GM18499 (cell line): Measurements from ENCODE around the gene PCA3.

Experiments used
- ATAC-seq: cut with Tn5 transposase; IDR thresholded peaks from one replicate; pipeline ENCODE4 v1.9.1; 2021; ENCODE audit warnings: moderate number of reproducible peaks; ENCODE audit not compliant: insufficient read depth, unreplicated experiment

PCA3 gene

DNA sequence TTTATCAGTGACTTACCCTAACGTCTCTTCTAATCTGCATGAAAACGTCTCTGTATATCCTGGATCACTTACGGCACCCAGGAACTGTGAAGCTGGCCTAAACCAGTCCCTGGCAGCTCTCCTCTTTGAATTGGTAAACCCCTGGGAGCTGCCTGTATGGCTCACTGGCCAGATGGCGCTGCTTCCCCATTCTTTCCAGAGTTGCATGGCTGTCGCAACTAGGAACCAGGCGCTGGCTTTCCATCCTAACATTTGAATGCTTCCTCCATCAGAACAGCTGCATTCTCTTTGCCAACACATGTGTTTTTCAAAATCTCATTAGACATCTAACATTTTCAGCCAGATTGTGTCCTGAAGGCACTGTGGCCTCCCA lies 8.0 kb upstream of the PCA3 start:
- no peak for ATAC-seq

DNA sequence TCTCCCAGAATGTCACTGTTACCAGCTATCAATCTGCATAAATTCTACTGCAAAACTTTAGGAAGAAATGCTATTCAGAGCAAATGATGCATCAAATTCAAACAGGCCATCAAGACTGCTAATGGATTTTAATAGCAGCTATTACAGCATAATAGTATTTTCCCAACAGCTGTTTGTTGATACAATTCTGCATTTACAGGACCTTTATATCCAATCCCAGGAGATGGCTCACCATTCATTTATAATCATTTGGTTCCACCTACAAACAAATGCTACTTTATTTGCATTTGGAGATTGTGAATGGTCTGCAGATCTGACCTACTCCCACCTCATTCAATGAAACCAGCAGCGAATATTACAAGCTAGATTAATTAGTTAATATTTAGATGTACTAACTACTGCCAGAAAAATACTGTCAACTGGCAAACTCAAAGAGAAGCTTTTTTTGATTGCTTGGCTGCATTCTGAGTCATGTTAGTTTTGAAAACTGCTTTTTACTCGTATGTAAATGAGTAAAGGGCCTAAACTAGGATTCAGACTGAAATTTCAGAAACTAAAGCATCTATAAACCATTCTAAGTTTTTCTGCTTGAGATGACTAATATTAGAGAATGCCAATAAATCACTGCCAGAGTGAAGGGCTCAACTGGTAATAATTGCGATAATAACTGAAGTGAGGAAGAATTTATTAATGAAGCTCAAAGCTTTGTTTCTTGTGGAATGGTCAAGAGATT lies 7.1 kb upstream of the PCA3 start:
- peak; percentile 37 for ATAC-seq

GRCh38 chr9:76758476-76758875 lies 5.8 kb upstream of the PCA3 start:
- ATAC-seq, result no peak

- ATAC-seq, result no peak
These were observed 4.5 kb upstream of the PCA3 start for GRCh38 chr9:76759732-76760131.

DNA sequence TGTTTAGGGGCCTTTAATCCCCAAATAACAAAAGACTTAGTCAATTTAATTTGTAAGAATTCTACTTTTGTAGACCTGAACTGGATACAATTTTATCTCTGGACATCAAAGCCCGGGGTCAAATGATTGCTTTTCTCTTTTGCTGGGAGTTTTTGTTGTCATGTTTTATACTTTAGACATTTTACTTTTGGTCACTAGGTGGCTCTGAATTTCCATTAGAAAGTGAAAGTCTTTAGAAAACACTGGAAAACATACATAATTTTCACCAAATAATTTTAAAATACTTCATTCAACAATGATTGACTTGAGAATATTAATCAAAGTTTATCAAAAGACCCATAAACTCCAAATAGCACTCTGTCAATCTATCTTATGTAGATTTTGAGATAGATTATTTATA lies 2.8 kb upstream of the PCA3 start:
- ATAC-seq, result no peak

DNA sequence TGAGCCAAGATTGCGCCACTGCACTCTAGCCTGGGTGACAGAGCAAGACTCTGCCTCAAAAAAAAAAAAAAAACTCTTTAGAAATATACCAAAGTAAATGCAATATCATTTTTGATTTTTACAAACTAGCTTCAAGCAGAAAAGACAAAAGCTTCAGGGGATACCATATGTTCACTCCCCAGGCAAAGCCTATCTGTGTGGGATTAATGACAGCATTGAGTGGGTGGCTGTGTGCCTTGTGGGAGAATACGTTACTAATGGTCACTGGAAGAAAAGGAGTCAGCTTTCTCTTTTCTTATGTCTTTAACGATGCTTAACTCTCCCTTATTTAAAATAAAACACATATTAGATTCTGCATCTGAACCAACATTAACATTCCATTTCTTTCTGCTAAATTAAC lies 1.9 kb downstream of the PCA3 start:
- ATAC-seq, result no peak

GRCh38 chr9:76772686-76773445 lies 8.6 kb downstream of the PCA3 start:
- ATAC-seq, result no peak

DNA sequence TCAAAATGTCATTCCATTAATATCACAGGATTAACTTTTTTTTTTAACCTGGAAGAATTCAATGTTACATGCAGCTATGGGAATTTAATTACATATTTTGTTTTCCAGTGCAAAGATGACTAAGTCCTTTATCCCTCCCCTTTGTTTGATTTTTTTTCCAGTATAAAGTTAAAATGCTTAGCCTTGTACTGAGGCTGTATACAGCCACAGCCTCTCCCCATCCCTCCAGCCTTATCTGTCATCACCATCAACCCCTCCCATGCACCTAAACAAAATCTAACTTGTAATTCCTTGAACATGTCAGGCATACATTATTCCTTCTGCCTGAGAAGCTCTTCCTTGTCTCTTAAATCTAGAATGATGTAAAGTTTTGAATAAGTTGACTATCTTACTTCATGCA lies 20.6 kb downstream of the PCA3 start:
- ATAC-seq, result no peak

GRCh38 chr9:76785501-76785900 lies 21.3 kb downstream of the PCA3 start:
- ATAC-seq, result no peak

GRCh38 chr9:76787677-76788076 lies 23.4 kb downstream of the PCA3 start:
- ATAC-seq, result no peak

DNA sequence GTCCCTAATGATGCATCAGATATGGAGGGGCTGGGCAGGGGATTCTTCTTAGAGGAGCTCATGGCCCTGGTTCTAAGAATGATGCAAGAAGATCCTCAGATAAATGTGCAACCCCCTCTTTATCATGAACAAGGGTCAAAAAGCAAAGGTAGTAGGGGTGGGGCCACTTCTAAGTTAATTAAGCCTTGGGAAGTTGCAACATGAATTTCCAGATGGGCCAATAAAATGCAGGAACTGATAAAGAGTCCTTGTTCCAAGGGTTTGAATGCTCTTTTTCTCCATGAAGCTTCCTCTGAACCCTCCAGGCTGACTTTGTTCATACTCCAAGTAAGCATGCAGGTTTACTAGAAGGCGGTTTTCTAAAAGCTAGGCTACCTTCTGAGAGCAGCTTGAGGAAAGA lies 25.6 kb downstream of the PCA3 start:
- no peak for ATAC-seq

DNA sequence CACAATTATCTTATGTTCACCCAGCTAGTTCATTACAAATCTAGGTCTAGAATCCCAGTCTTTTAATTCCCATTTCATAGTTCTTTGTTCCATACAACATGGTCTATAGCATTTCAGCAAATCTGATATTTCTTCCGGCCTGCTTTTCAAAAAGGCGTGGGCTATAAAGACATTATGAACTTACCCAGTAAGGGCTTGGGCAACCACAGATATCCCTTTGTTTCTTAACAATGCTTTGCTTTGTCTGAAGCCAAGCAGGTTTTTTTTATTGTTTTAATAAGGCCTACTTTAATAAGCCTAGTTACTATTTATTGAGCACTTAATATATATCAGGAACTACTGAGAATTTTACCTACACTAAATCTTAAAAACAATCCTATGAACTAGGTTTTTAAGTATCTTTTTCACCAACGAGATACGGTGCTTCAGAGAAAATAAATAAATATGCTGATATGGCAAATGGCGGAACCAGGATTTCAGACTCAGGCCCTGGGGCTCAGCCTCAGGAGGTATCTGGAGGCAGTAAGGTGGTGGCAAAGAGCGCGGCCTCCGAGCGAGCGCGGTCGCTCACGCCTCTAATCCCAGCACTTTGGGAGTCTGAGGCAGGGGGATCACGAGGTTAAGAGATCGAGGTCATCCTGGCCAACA lies 29.7 kb downstream of the PCA3 start:
- ATAC-seq, result no peak

DNA sequence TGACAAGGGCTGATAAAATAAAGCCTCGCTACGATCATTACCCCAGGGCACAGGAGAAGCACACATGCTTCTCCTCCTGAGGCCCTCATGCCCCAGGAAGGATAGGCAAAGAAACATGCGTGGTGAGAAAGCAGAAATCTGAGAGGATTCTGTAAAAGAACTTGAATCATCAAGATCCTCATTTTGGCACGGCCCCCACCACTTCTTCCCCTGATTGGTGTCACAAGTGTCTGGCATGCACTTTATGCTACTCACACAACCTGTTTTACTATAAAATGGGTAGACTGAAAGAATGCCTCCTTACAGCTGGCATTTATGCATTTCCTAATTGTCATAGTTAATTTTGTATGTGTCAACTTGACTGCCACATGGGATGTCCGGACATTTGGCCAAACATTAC lies 32.1 kb downstream of the PCA3 start:
- ATAC-seq, result no peak

DNA sequence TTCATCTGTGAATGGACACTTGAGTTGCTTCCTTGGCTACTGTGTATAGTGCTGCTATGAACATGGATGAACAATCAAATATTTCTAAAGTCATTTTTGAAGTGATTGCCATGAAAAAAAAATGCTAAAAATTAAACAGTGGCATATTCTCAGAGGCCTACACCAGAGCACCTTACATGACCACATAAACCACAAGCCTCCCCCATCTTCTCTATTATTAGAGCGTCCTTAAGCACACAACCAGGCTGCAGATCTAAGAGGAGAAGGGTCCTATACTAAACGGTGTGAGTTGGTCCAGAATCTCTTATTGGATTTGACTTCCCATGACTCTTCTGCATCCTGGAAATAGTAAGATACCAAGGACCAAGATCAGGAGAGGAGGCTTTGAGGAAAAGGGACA lies 34.3 kb downstream of the PCA3 start:
- ATAC-seq, result no peak

DNA sequence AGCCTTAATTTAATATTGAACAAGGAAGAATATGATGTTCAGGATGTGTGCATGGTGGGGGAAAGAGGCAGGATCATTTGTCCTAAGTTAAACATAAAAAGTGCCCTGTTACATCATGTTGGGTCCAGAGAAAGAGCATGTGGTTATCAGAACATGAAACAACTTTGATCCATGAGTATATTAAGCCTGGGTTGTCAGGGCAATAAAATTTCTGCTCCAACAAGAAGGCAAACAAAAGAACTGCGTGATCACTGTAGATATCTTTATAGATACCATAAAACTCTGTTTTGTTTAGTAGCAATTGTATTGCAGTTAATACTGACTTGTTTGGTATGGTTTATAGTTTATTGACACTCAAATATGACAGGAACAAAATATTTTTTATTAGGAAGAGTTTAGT lies 35.2 kb downstream of the PCA3 start:
- no peak for ATAC-seq

DNA sequence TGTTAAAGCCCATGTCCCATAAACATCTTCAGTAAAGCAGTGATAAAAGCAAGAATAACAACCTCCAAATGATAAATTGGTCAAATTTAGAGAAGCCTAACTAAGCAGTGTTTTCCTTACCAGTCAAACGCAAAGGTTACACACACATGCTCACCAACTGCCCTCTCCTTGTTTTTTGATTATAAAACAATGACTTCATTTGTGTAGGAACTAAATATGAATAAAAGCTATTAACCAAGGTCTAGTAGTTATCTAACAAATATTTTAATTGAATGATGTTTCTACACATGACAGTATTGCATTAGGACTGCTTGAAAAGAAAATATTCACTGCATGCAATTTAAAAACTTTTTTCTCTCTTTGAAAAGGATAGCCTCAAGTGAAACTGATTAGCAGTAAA lies 36.7 kb downstream of the PCA3 start:
- no peak for ATAC-seq

- ATAC-seq, result no peak
These were observed 38.8 kb downstream of the PCA3 start for GRCh38 chr9:76803083-76803482.

DNA sequence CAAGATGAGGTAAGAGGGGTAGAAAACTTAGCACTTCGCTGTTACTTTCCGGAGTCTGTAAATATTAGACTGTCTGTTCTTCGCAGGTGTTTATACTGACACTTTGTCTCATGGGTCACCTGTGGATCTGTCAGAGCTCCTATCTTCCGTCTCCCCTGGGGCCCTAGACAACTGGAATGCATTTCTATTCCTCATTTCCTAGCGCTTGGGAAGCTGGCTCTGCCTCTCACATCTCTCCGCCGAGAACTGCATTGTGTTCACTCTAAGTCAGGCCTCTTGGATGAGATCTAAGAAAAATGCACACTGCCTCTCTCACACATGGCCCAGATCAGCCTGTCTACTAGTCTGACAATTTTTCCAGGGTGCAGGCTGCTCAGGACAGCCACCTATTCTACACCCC lies 39.5 kb downstream of the PCA3 start:
- no peak for ATAC-seq

DNA sequence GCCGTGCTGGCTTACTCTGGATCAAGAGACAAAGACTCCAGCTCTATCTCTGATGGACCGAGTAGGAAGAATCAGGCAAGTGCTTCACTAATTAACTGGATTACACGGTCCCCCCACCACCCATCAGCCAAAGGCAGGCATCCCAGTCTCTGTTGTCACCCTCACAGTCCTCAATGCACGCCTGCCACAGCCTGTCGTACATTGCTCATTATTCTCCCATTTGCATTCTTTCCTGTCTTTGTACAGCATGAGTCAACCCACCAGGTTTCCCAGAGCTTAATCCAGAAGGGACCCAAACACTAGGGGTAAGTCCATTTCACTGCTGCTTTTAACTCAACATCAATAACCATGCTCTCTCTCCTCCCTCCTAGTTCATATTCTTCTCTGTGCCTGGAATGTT lies 44.4 kb downstream of the PCA3 start:
- no peak for ATAC-seq

DNA sequence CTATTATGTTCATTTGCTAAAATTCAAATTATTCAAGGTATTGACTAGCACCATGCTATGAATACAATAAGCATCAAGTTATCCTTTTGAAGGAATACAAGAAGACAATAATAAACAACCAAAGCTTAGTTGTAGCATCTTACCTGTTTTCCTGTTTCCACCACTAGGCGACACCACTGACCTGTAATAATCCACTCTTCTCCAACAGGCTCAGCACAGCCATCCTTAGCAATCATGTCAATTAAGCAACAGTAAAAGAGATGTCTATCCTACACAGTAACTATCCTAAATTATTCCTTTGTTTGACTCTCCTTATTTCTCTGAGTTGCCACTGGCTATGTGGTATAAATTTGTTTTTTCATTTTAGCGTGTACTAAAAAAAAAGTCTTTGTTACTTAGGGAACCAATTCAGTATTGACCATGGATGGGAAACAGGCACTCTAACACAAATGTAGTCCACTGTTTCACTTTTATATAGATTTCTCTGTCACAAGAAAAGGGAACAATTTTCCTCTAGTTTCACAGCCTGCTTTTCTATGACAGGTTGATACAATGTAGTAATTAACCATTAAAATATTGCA lies 46.2 kb downstream of the PCA3 start:
- peak; percentile 68 for ATAC-seq

DNA sequence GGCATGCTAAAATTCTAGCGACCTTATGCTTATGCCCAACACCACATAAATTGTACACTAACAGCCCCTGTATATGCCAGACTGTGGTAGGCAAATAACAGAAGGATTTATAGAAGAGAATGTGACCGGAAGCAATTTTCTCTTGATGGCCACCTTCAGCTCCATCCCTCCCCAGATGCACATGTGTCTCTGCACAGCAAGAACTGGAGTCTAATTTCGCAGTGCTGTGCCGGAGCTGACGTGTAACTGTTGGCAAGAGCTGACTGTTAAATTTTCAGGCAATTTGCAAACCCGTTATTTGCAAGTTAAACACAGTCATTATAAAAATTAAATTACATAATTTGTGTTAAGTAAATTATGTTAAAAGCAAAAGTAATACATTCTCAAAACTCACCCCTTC lies 48.4 kb downstream of the PCA3 start:
- no peak for ATAC-seq
